Measurements from ENCODE around the gene YOD1.

Gene YOD1

DNA sequence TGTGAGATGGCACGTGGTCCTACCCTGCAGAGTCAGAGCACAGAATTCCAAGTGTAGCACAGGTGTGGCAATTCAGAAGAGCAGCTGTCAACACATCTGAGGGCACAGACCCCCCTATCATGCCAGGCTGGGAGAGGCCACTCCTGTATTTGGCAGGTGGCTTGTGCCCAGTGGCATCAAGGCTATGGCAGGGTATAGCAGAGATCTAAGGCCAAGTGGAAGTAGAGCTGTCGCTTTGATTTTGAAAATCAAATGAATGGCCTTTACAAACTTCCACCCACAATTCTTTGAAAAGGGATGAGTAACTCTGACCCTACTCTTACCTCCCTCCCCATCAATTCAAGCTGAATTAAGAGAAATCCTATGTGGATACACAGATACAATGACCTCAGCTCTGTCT, 31.8 kb downstream of the YOD1 start:
- Histone ChIP-seq H4K20me1 (ENCODE audit: control insufficient read depth, insufficient read depth, low read depth, low read length) (no peaks in the 10 kb centered on the region), H3F3A (ENCODE audit: control insufficient read depth, insufficient read depth) (no peaks in the 10 kb centered on the region), H3K27ac (ENCODE audit: low read depth, low read length) (no peak overlapping the region), H3K79me2 (ENCODE audit: control insufficient read depth, low read length) (no peaks in the 10 kb centered on the region), H3K4me2 (ENCODE audit: low read length) (no peak overlapping the region), H3K36me3 (ENCODE audit: control insufficient read depth, low read length) (no peaks in the 10 kb centered on the region), H3K4me3 (ENCODE audit: low read length) (no peak overlapping the region), H3K4me1 (ENCODE audit: control insufficient read depth, low read length) (no peaks in the 10 kb centered on the region), H3K27me3 (ENCODE audit: control insufficient read depth, low read length) (peaks cover 31% of the 10 kb centered on the region), H3K9me2 (replicated peaks; ENCODE audit: control insufficient read depth, low read length) (no peaks in the 10 kb centered on the region), H3K9me3 (ENCODE audit: control insufficient read depth, insufficient read depth, low read length) (no peaks in the 10 kb centered on the region)
- TF ChIP-seq EZH2phosphoT487 (IDR thresholded peaks at IDR 0.05; ENCODE audit: borderline replicate concordance, low read length), result no peak
- TF ChIP-seq, protein P1, sequence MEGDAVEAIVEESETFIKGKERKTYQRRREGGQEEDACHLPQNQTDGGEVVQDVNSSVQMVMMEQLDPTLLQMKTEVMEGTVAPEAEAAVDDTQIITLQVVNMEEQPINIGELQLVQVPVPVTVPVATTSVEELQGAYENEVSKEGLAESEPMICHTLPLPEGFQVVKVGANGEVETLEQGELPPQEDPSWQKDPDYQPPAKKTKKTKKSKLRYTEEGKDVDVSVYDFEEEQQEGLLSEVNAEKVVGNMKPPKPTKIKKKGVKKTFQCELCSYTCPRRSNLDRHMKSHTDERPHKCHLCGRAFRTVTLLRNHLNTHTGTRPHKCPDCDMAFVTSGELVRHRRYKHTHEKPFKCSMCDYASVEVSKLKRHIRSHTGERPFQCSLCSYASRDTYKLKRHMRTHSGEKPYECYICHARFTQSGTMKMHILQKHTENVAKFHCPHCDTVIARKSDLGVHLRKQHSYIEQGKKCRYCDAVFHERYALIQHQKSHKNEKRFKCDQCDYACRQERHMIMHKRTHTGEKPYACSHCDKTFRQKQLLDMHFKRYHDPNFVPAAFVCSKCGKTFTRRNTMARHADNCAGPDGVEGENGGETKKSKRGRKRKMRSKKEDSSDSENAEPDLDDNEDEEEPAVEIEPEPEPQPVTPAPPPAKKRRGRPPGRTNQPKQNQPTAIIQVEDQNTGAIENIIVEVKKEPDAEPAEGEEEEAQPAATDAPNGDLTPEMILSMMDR (IDR thresholded peaks at IDR 0.05; ENCODE audit: low read depth, low read length, poor library complexity, severe bottlenecking), result no peak

DNA sequence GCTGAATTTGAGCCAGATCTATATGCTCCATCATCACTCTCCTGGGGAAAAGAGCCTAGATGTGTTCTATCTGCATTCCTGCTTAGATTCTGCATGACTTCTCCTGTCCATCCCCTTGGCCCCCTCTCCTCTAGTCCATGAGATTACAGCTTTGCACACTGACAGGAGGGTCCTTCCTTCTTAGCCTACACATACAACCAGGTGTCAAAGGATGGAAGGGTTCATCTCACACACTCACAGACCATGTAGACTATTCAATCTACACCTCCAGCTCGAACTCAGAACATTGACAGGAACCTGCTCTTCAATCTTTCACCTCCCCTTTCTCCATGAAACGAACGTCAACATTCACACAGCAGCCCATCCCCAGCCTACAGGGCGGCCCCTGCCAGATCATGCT, 32.3 kb downstream of the YOD1 start:
- Histone ChIP-seq H3K27me3 (ENCODE audit: control insufficient read depth, low read length) (peaks cover 36% of the 10 kb centered on the region), H3K9me2 (replicated peaks; ENCODE audit: control insufficient read depth, low read length) (no peaks in the 10 kb centered on the region), H3K4me1 (ENCODE audit: control insufficient read depth, low read length) (no peaks in the 10 kb centered on the region), H3K27ac (ENCODE audit: low read depth, low read length) (no peak overlapping the region), H3K4me3 (ENCODE audit: low read length) (no peak overlapping the region), H3K4me2 (ENCODE audit: low read length) (no peak overlapping the region), H3K79me2 (ENCODE audit: control insufficient read depth, low read length) (no peaks in the 10 kb centered on the region), H3K36me3 (ENCODE audit: control insufficient read depth, low read length) (no peaks in the 10 kb centered on the region), H3K9me3 (ENCODE audit: control insufficient read depth, insufficient read depth, low read length) (no peaks in the 10 kb centered on the region), H3F3A (ENCODE audit: control insufficient read depth, insufficient read depth) (no peaks in the 10 kb centered on the region), H4K20me1 (ENCODE audit: control insufficient read depth, insufficient read depth, low read depth, low read length) (no peaks in the 10 kb centered on the region)
- TF ChIP-seq, protein P1 (IDR thresholded peaks at IDR 0.05; ENCODE audit: low read depth, low read length, poor library complexity, severe bottlenecking), result no peak
- no peak for TF ChIP-seq EZH2phosphoT487 (IDR thresholded peaks at IDR 0.05; ENCODE audit: borderline replicate concordance, low read length)

DNA sequence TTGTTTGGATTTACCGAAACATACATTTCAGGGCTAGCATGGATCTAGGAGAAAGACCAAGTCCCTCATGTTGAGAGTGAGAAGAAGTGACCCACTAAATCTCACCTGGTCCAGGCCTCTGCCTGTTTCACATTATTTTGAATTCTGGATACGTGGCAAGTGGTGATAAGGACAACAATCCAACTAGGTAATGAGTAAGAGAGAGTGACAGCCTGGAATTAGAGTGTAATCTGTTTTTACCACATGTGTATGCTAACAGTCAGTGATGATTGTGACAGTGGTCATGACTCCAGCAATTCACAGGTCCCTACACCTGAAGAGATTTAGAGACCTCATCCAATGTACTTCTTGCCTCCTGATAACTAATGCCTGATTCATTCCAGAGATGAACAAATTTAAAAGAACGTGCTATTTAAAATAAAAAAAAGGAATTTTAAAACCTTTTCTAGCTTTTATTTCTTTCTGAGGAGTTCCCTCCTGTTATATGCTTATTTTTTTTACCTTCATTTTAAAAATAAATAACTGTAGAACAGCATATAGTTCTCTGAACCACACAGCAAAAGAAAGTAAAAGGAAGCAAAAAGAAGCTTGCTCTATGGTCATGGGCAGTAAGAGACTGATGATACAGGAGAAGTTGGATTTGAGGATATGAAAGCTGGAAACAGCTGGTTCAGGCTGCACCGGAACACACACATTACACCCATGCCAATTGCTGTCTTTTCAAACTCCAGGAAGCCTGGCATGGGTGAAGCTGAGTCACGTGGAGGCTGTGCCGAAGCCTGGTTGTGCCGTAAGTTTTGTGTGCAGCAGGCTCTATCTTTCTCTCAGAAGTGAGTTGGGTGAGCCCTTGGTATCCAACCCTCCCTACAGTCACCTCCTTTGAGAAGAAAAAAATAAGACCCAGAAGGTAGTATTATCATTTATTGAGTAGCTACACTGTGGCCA, 33.1 kb downstream of the YOD1 start:
- H3K36me3 ChIP-seq (ENCODE audit: control insufficient read depth, low read length), result no peaks in the 10 kb centered on the region
- H3K4me2 ChIP-seq (ENCODE audit: low read length), result no peak overlapping the region
- no peaks in the 10 kb centered on the region for H3K79me2 ChIP-seq (ENCODE audit: control insufficient read depth, low read length)
- H3K27me3 ChIP-seq (ENCODE audit: control insufficient read depth, low read length), result peaks cover 42% of the 10 kb centered on the region
- no peaks in the 10 kb centered on the region for H3K9me2 ChIP-seq (replicated peaks; ENCODE audit: control insufficient read depth, low read length)
- H3K4me3 ChIP-seq (ENCODE audit: low read length), result no peak overlapping the region
- H4K20me1 ChIP-seq (ENCODE audit: control insufficient read depth, insufficient read depth, low read depth, low read length), result no peaks in the 10 kb centered on the region
- no peaks in the 10 kb centered on the region for H3K4me1 ChIP-seq (ENCODE audit: control insufficient read depth, low read length)
- TF ChIP-seq, protein P1 (IDR thresholded peaks at IDR 0.05; ENCODE audit: low read depth, low read length, poor library complexity, severe bottlenecking), result no peak
- no peak for TF ChIP-seq EZH2phosphoT487 (IDR thresholded peaks at IDR 0.05; ENCODE audit: borderline replicate concordance, low read length)
- H3K9me3 ChIP-seq (ENCODE audit: control insufficient read depth, insufficient read depth, low read length), result no peaks in the 10 kb centered on the region
- no peak overlapping the region for H3K27ac ChIP-seq (ENCODE audit: low read depth, low read length)
- no peaks in the 10 kb centered on the region for H3F3A ChIP-seq (ENCODE audit: control insufficient read depth, insufficient read depth)

All from DOHH2 (cell line).